ENCODE measurements around the gene MMP7.
A peak's percentile ranks its signal among the peaks of the same experiment; 100 is the strongest.

Gene MMP7

DNA sequence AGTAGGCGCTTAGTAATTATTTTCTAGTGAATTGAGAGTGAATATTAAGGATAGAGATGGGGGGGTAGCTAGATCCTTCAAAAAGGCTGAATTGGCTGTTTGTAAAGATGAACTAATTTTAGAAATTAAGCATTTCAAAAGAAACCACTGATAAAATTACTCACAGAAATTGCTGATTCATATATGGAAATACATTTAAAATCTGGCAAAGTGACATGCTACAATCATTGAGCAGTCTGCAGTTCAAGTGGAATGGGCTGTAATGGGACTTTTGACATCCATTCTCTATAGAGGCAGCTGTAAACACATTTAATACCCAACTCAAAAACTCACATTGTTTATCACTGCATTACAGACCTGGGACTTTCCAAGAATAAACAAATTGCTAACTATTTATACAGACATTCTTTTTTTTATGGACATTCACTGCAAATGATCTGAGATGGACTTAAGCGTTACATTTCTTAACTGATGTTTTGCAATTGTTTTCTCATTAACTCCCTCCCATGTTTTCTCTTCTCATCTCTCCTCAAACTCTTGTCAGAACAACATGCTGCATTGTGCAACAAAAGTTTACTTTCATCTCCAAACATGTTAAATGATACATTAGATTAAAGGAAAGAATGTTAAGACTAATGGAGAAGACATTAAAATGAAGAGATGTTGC lies 42.1 kb upstream of the MMP7 start:
- in situ Hi-C loops (cut with HindIII; ENCODE audit: low sequenced_read_pairs), result no loop called here
- H3K4me3 ChIP-seq (ENCODE audit: low read depth, low read length), result no peak overlapping the region
- DNase-seq (ENCODE audit: low read depth), result no peak
- TF ChIP-seq, protein P1, sequence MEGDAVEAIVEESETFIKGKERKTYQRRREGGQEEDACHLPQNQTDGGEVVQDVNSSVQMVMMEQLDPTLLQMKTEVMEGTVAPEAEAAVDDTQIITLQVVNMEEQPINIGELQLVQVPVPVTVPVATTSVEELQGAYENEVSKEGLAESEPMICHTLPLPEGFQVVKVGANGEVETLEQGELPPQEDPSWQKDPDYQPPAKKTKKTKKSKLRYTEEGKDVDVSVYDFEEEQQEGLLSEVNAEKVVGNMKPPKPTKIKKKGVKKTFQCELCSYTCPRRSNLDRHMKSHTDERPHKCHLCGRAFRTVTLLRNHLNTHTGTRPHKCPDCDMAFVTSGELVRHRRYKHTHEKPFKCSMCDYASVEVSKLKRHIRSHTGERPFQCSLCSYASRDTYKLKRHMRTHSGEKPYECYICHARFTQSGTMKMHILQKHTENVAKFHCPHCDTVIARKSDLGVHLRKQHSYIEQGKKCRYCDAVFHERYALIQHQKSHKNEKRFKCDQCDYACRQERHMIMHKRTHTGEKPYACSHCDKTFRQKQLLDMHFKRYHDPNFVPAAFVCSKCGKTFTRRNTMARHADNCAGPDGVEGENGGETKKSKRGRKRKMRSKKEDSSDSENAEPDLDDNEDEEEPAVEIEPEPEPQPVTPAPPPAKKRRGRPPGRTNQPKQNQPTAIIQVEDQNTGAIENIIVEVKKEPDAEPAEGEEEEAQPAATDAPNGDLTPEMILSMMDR (IDR thresholded peaks at IDR 0.05; ENCODE audit: low read depth, low read length, missing control alignments), result no peak

DNA sequence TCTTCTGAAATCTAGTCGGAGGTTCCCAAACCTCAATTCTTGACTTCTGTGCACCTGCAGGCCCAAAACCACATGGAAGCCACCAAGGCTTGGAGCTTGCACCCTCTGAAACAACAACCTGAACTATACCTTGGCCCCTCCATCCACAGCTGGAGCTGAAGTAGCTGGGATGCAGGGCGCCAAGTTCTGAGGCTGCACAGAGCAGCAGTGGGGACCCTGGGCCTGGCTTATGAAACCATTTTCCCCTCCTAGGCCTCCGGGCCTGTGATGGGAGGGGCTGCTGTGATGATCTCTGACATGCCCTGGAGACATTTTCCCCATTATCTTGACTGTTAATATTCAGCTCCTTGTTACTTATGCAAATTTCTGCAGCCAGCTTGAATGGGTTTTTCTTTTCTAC lies 38.3 kb upstream of the MMP7 start:
- TF ChIP-seq, protein P1 (IDR thresholded peaks at IDR 0.05; ENCODE audit: low read depth, low read length, missing control alignments), result no peak
- in situ Hi-C loops (cut with HindIII; ENCODE audit: low sequenced_read_pairs), result no loop called here
- no peak for DNase-seq (ENCODE audit: low read depth)
- no peak overlapping the region for H3K4me3 ChIP-seq (ENCODE audit: low read depth, low read length)

DNA sequence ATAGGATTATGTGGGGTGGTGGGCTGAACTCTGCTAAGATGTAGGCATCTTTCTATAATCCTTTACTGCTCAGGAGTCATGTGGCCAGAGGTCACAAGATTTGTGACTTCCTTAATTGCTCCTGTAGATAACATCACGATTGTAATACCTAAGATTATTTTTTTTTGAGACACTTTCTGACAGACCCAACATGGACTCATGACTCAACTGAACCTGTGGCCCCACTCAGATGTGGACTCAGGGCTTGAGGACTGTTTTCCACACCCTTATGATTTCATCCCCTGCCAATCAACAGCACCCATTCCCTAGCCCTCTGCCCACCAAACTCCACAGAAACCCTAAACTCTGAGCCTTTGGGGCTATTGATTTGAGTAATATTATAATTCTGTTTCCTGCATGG lies 35.6 kb upstream of the MMP7 start:
- H3K4me3 ChIP-seq (ENCODE audit: low read depth, low read length), result no peak overlapping the region
- TF ChIP-seq, protein P1 (IDR thresholded peaks at IDR 0.05; ENCODE audit: low read depth, low read length, missing control alignments), result no peak
- in situ Hi-C loops (cut with HindIII; ENCODE audit: low sequenced_read_pairs), result no loop called here
- no peak for DNase-seq (ENCODE audit: low read depth)

DNA sequence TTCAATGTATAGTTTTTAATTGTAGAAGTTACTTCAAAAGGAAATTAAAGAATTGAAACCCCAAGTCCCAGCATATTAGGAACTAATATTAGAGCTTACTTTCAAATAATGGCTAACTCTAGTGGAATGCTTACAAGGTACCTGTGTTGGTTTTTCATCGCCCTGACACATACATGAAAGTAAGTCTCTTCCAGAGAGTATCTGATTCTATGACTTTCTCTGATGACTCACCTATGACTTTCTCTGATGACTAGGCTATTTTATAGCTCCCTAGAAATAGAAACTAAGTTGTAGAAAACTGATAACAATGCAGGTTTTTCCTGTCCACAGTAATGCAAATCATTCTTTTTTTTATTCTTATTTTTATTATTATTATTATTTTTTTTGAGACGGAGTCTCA lies 33.6 kb upstream of the MMP7 start:
- no peak for DNase-seq (ENCODE audit: low read depth)
- in situ Hi-C loops (cut with HindIII; ENCODE audit: low sequenced_read_pairs), result no loop called here
- TF ChIP-seq, protein P1 (IDR thresholded peaks at IDR 0.05; ENCODE audit: low read depth, low read length, missing control alignments), result no peak
- H3K4me3 ChIP-seq (ENCODE audit: low read depth, low read length), result no peak overlapping the region

DNA sequence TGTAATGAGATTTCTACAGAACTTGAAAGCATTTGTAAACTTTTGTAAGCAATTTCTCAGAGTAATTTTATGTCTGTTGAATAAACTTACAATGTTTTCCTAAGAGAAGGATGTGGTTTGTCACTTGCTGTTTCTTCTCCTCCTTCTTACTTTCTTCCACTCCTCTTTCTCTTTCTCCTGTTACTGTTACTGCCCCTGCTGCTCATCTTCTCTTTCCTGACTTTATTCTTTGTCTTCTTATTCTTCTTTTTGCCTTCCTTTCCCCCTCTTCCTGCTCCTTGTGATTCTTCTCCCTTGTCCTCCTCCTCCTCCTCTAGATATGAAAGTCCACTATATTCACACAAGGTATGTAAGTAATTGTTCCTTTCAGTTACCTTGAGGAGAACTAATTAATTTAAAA lies 31.1 kb upstream of the MMP7 start:
- TF ChIP-seq, protein P1 (IDR thresholded peaks at IDR 0.05; ENCODE audit: low read depth, low read length, missing control alignments), result no peak
- DNase-seq (ENCODE audit: low read depth), result no peak
- in situ Hi-C loops (cut with HindIII; ENCODE audit: low sequenced_read_pairs), result no loop called here
- H3K4me3 ChIP-seq (ENCODE audit: low read depth, low read length), result no peak overlapping the region

DNA sequence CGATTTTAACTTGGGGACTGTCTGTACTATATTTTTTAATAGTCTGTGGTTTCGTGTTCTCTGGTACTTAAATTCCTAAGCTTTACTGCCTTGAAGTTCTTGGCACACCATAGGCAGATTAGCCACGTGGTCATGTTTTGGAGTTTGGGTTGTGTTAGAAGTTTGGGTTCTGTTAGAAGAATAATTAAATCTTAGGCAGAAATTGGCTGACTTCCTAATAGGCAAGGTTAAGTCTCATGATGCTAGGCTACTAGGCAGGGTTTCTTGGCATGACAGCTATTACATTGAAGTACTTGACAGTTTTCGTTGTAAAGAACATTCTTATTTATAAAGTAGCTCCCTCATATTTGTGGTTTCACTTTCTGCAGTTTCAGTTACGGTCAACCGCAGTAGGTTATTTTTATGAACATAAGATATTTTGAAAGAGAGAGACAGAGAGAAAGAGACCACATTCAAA lies 30.0 kb upstream of the MMP7 start:
- peak overlapping the region; percentile 8 for H3K4me3 ChIP-seq (ENCODE audit: low read depth, low read length)
- TF ChIP-seq, protein P1 (IDR thresholded peaks at IDR 0.05; ENCODE audit: low read depth, low read length, missing control alignments), result no peak
- DNase-seq (ENCODE audit: low read depth), result peak; percentile 99
- in situ Hi-C loops (cut with HindIII; ENCODE audit: low sequenced_read_pairs), result no loop called here

Data from astrocyte of the cerebellum (primary cell).